HUES48 (cell line): ENCODE data around the gene FLNB.

Experiments
- H3K27ac ChIP-seq: one replicate; pipeline ENCODE4 v1.7.0; 2013; ENCODE audit warnings: low read depth, low read length, inconsistent platforms
- H3K27me3 ChIP-seq: 2 replicates; pipeline ENCODE4 v1.6.1; 2013; ENCODE audit warnings: mild to moderate bottlenecking, low read length; ENCODE audit not compliant: control insufficient read depth, insufficient read depth
- H3K36me3 ChIP-seq: 2 replicates; pipeline ENCODE4 v1.6.1; 2013; ENCODE audit warnings: low read length; ENCODE audit not compliant: control insufficient read depth, insufficient read depth
- H3K4me1 ChIP-seq: 2 replicates; pipeline ENCODE4 v1.6.1; 2013; ENCODE audit warnings: mild to moderate bottlenecking, low read length; ENCODE audit not compliant: control insufficient read depth, insufficient read depth
- H3K4me3 ChIP-seq: 2 replicates; pipeline ENCODE4 v1.5.1; 2013; ENCODE audit warnings: mild to moderate bottlenecking, low read depth, low read length
- H3K9ac ChIP-seq: 2 replicates; pipeline ENCODE4 v1.6.1; 2013; ENCODE audit warnings: mild to moderate bottlenecking, low read depth, low read length, moderate library complexity
- H3K9me3 ChIP-seq: 2 replicates; pipeline ENCODE4 v1.6.1; 2013; ENCODE audit warnings: low read length; ENCODE audit not compliant: control insufficient read depth, insufficient read depth

Gene FLNB

GRCh38 chr3:58164906-58165821 lies 156.9 kb downstream of the FLNB start:
- Histone ChIP-seq H3K27me3 (no peaks in the 10 kb centered on the region), H3K4me3 (no peak overlapping the region), H3K27ac (peak overlapping the region; percentile 63), H3K36me3 (peaks cover 82% of the 10 kb centered on the region), H3K9ac (no peak overlapping the region), H3K9me3 (no peaks in the 10 kb centered on the region), H3K4me1 (peaks cover 6% of the 10 kb centered on the region; the same call in 1 of the 2 replicates)

GRCh38 chr3:58167431-58168351 lies 159.5 kb downstream of the FLNB start:
- Histone ChIP-seq H3K36me3 (peaks cover 77% of the 10 kb centered on the region), H3K4me3 (no peak overlapping the region), H3K9me3 (no peaks in the 10 kb centered on the region), H3K27me3 (no peaks in the 10 kb centered on the region), H3K4me1 (peaks cover 10% of the 10 kb centered on the region; the same call in 1 of the 2 replicates), H3K27ac (no peak overlapping the region), H3K9ac (no peak overlapping the region)

- Histone ChIP-seq H3K36me3 (peaks cover 69% of the 10 kb centered on the region), H3K27me3 (no peaks in the 10 kb centered on the region), H3K9ac (no peak overlapping the region), H3K9me3 (no peaks in the 10 kb centered on the region), H3K4me1 (peaks cover 16% of the 10 kb centered on the region; the same call in 1 of the 2 replicates), H3K27ac (no peak overlapping the region), H3K4me3 (no peak overlapping the region)
These were observed 160.3 kb downstream of the FLNB start for GRCh38 chr3:58168498-58168897.

- no peak overlapping the region for H3K4me3 ChIP-seq
- H3K4me1 ChIP-seq: peaks cover 24% of the 10 kb centered on the region
- peaks cover 60% of the 10 kb centered on the region for H3K36me3 ChIP-seq
- no peak overlapping the region for H3K27ac ChIP-seq
- no peak overlapping the region for H3K9ac ChIP-seq
- H3K9me3 ChIP-seq: no peaks in the 10 kb centered on the region
- H3K27me3 ChIP-seq: no peaks in the 10 kb centered on the region
These were observed 161.1 kb downstream of the FLNB start for GRCh38 chr3:58169371-58169770.

- Histone ChIP-seq H3K27ac (no peak overlapping the region), H3K9ac (no peak overlapping the region), H3K36me3 (peaks cover 50% of the 10 kb centered on the region), H3K27me3 (no peaks in the 10 kb centered on the region), H3K9me3 (no peaks in the 10 kb centered on the region), H3K4me1 (peaks cover 25% of the 10 kb centered on the region), H3K4me3 (no peak overlapping the region)
These were observed 162.2 kb downstream of the FLNB start for GRCh38 chr3:58170376-58170775.

- Histone ChIP-seq H3K27ac (no peak overlapping the region), H3K9ac (no peak overlapping the region), H3K9me3 (no peaks in the 10 kb centered on the region), H3K4me1 (peaks cover 32% of the 10 kb centered on the region), H3K36me3 (peaks cover 45% of the 10 kb centered on the region), H3K27me3 (no peaks in the 10 kb centered on the region), H3K4me3 (no peak overlapping the region)
These were observed 162.9 kb downstream of the FLNB start for GRCh38 chr3:58171126-58171525.

- Histone ChIP-seq H3K9me3 (no peaks in the 10 kb centered on the region), H3K4me3 (no peak overlapping the region), H3K36me3 (peaks cover 36% of the 10 kb centered on the region), H3K27ac (peak overlapping the region; percentile 53), H3K27me3 (peaks cover under 1% of the 10 kb centered on the region; the same call in 1 of the 2 replicates), H3K4me1 (peaks cover 32% of the 10 kb centered on the region), H3K9ac (no peak overlapping the region)
These were observed 164.9 kb downstream of the FLNB start for GRCh38 chr3:58173029-58173668.

- Histone ChIP-seq H3K27me3 (peaks cover 7% of the 10 kb centered on the region; the same call in 1 of the 2 replicates), H3K36me3 (peaks cover 29% of the 10 kb centered on the region), H3K9ac (no peak overlapping the region), H3K4me1 (peaks cover 32% of the 10 kb centered on the region), H3K9me3 (no peaks in the 10 kb centered on the region), H3K4me3 (no peak overlapping the region), H3K27ac (peak overlapping the region; percentile 53)
These were observed 165.6 kb downstream of the FLNB start for GRCh38 chr3:58173669-58174398.

GRCh38 chr3:58175187-58175436 lies 166.9 kb downstream of the FLNB start:
- Histone ChIP-seq H3K4me3 (no peak overlapping the region), H3K4me1 (peaks cover 32% of the 10 kb centered on the region), H3K36me3 (peaks cover 16% of the 10 kb centered on the region), H3K9me3 (no peaks in the 10 kb centered on the region), H3K9ac (0 out of 2 replicates have a peak overlapping the region, but pooled peaks have one; percentile 32), H3K27me3 (peaks cover 8% of the 10 kb centered on the region; the same call in 1 of the 2 replicates), H3K27ac (peak overlapping the region; percentile 79)
